Measurements from ENCODE around the gene KRTAP19-4.

GRCh38 chr21:30468900-30469714, 27.9 kb downstream of the KRTAP19-4 start:
- TF ChIP-seq POLR2AphosphoS5 (IDR thresholded peaks at IDR 0.05; ENCODE audit: low read depth, low read length) (no peak), TAF1 (IDR thresholded peaks at IDR 0.05; ENCODE audit: borderline replicate concordance, insufficient read depth, low read length) (no peak), SIN3A (IDR thresholded peaks at IDR 0.05; ENCODE audit: borderline replicate concordance, insufficient read depth, low read length) (no peak), FOXP2 (optimal IDR thresholded peaks at IDR 0.05; ENCODE audit: borderline replicate concordance, extremely low read depth, extremely low read length, insufficient read depth) (no peak)
- TF ChIP-seq, protein P1, sequence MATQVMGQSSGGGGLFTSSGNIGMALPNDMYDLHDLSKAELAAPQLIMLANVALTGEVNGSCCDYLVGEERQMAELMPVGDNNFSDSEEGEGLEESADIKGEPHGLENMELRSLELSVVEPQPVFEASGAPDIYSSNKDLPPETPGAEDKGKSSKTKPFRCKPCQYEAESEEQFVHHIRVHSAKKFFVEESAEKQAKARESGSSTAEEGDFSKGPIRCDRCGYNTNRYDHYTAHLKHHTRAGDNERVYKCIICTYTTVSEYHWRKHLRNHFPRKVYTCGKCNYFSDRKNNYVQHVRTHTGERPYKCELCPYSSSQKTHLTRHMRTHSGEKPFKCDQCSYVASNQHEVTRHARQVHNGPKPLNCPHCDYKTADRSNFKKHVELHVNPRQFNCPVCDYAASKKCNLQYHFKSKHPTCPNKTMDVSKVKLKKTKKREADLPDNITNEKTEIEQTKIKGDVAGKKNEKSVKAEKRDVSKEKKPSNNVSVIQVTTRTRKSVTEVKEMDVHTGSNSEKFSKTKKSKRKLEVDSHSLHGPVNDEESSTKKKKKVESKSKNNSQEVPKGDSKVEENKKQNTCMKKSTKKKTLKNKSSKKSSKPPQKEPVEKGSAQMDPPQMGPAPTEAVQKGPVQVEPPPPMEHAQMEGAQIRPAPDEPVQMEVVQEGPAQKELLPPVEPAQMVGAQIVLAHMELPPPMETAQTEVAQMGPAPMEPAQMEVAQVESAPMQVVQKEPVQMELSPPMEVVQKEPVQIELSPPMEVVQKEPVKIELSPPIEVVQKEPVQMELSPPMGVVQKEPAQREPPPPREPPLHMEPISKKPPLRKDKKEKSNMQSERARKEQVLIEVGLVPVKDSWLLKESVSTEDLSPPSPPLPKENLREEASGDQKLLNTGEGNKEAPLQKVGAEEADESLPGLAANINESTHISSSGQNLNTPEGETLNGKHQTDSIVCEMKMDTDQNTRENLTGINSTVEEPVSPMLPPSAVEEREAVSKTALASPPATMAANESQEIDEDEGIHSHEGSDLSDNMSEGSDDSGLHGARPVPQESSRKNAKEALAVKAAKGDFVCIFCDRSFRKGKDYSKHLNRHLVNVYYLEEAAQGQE (IDR thresholded peaks at IDR 0.05; ENCODE audit: insufficient read depth in 1 of 2, low read depth in 2 of 2, low read length in 2 of 2), result no peak
